Right ventricle myocardium superior (tissue), 1 donor: Measurements from ENCODE around the gene CALML3. TPM values are rescaled to one million over a fixed set of nuclear protein-coding genes. Genes with fewer than 3 reads are reported as not detected.
A peak's percentile ranks its signal among the peaks of the same experiment; 100 is the strongest.

ENCODE experiments used
- ATAC-seq: fragments of 200-7000 bp; cut with Tn5 transposase; one replicate; pipeline ENCODE4 v1.9.1; 2020; ENCODE audit warnings: mild to moderate bottlenecking; ENCODE audit not compliant: poor library complexity
- DNase-seq: peaks from one replicate; pipeline ENCODE4 v3.0.0-alpha.2; 2020
- intact Hi-C: fragments of 100-400 bp; cut with DNase I; formaldehyde crosslinking; loops from one replicate; pipeline ENCODE4 v1.11.2; 2022
- total RNA-seq: library from RNA; stranded (reverse); fragmentation: NEBNext Ultra II Directional; extraction: Animal tissue kit (Norgen Biotek cat#: 25700); gene quantifications from one replicate; pipeline ENCODE4 v1.2.1, GENCODE V29; 2021
- donor health status: DM: no; HTN: yes; CAD: no; lungs with severe emphysema.

The CALML3 gene
- total RNA-seq, 1 donor from 2014 or later: not detected

GRCh38 chr10:5532618-5533097 is 7.9 kb downstream of the CALML3 start:
- DNase-seq (no peak), ATAC-seq (no peak)
- intact Hi-C loops: no loop called here

- intact Hi-C loops: no loop called here
- ATAC-seq (no peak), DNase-seq (no peak)
Observed at GRCh38 chr10:5533098-5533731, 8.5 kb downstream of the CALML3 start.

- ATAC-seq (peak; percentile 17), DNase-seq (peak; percentile 41)
- intact Hi-C loops: no loop called here
Observed at GRCh38 chr10:5534051-5534821, 9.5 kb downstream of the CALML3 start.

DNA sequence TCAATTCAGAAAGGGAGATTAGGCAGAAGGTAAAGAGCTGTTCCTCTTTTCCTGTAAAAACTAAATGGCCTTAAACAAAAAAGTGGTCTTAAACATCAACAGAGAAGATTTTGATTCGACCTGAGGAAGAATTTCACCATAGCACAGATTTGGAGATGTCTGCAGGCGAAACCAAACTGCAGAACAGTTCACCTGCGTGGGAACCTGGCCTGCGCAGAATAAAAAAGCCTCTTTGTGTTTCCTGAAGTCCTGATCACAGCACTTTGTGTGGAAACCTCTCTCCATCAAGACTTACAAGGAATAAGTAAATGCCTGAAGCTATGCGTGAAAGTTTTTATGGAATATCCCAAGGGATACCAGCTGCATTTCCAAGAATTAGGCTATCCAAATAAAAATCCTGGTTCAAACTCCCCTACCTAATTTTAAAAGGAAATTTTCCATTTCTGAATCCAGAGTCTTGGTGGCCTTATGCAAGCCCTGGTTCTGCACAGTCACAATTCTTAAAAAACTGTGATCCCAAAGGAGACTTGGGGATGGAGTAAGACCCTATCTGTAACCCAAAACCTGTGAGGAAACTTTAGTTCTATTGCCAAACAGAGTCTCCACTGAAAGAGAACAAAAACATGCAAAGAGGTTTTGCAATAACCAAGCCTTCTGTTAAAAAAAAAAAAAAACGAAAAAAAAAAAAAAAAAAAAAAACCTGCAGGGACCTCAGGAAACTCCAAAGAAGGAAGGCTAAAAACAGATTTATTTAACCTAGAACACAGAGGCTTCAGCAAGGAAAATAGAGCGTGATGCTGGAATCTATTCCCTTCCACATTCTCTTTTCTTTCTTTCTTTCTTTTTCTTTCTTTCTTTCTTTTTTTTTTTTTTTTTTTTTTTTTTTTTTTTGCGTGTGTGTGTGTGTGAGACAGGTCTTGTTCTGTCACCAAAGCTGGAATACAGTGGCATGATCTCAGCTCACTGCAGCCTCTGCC is 10.4 kb downstream of the CALML3 start:
- intact Hi-C loops: no loop called here
- ATAC-seq (peak; percentile 87), DNase-seq (no peak)

DNA sequence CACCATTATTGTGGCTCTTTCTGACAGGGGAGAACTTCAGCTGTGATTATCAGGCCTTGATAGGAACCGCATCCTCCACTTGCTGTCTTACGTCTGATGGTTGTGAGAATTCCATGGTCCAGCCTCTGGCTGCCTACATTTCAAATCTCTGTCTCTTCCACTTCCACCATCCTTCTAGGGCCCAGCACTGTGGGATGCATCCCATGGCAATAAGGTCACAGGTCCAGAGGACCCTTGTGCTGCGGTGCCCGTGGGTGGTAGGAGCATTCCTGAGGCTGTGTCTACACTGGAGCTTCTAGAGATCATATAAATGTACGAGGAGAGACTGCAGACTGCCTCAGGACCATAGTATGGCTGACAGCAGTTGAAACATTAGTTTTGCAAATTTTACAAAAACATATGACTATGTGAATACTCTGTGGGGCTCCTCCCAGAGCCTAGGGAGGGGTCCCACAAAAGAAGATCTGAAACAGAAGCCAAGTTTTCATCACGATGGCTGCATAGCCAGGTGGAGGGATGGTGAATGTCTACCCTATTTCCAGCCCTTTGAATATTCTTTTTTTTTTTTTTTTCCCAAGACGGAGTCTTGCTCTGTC is 11.8 kb downstream of the CALML3 start:
- no peak for DNase-seq
- ATAC-seq: no peak
- intact Hi-C loops: no loop called here

DNA sequence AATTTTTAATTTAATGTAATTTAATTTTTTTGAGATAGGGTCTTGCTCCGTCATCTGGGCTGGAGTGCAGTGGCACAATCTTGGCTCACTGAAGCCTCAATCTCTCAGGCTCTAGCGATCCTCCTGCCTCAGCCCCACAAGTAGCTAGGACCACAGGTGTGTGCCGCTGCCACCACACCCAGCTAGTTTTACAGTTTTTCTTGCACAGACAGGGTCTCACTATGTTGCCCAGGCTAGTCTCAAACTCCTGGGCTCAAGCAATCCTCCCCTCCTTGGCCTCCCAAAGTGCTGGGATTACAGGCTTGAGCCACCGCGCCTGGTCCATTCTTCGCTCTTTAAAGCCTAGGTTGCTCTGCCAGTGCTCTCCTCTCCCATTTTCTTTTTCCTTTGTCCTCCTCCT is 12.9 kb downstream of the CALML3 start:
- intact Hi-C loops: no loop called here
- no peak for ATAC-seq
- no peak for DNase-seq

DNA sequence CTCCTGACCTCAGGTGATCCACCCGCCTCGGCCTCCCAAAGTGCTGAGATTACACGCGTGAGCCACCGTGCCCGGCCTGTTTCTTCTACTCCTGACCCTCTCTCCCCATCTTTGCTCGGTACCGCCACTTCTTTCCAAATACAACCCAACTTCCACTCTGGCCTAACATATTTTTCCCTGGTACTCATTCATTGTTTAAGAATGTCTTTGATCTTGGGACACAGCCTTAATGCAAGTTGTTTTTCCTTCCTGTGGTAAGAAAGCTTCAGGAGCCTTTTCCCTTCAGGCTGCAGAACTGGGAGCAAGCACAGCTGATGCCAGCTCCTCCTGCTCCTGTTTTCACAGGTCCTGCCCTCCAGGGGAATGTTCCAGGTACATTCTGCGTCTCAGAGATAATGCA is 13.7 kb downstream of the CALML3 start:
- ATAC-seq: no peak
- intact Hi-C loops: no loop called here
- DNase-seq: no peak

DNA sequence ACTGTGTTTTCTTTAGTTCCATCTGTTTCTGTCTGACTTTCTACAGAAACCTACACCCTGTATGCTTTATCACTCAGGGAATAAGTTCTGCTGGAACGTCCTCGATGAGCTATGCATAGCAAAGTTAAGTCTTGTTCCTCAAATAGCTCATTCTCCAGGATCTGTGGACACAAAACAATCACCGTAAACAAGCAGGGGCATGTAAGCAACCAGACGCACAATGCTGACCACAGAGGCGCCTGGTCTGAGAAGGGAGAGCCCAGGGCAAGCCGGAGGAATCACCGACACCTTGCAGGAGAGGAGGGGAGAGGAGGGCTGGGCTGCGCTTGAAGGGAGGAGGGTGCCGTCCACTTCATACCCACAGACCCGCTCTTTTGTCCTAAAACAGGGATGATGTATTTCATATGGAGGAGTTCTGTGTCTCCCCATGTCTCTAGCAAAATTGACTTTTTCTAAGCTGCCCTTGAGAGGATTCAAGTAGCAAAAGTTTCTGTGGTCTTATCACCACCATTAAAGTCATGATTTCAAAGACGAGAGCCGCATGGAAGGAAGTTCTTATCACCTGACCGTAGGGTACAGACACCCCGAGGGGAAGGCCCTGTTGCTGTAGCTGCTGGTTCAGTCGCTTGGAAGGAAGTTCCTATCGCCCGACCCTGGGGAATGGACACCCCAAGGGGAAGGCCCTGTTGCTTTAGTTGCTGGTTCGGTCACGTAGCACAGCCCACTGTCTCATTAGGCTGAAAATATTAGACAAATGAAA is 14.3 kb downstream of the CALML3 start:
- DNase-seq: no peak
- intact Hi-C loops: no loop called here
- no peak for ATAC-seq

DNA sequence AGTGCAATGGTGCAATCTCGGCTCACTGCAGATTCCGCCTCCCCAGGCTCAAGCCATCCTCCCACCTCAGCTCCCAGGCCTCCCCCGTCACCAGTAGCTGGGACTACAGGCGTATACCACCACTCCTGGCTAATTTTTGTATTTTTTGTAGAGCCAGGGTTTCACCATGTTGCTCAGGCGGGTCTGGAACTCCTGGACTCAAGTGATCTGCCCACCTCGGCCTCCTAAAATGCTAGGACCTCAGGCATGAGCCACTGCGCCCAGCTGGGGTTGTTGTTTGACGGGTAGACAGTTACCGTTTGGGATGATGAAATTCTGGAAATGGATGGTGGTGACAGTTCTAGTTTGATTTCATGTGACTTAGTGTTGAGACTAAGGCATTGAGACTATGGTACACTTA is 15.3 kb downstream of the CALML3 start:
- intact Hi-C loops: no loop called here
- DNase-seq: no peak

GRCh38 chr10:5540891-5541290 is 16.1 kb downstream of the CALML3 start:
- intact Hi-C loops: no loop called here
- no peak for ATAC-seq
- DNase-seq: no peak

More for the DNA sequence above, 15.3 kb downstream of the CALML3 start:
- no peak for ATAC-seq

GRCh38 chr10:5542100-5542499 is 17.3 kb downstream of the CALML3 start:
- ATAC-seq: no peak
- intact Hi-C loops: no loop called here

DNA sequence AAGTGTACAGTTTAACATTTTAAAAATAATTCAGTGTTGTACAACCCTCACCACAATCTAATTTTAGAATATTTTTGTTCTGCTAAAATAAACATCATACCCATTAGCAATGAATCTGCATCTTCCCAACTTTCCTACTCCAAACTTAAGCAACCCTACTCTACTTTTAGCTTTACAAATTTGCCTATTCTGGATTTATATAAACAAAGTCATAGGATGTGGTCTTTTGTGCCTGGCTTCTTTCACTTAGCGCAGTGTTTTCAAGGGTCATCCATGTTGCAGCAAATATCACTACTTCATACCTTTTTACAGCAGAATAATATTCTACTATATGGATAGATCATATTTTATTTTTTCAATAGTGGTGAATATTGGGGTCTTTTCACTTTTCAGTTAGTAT is 18.9 kb downstream of the CALML3 start:
- DNase-seq: no peak
- intact Hi-C loops: no loop called here
- ATAC-seq: no peak

More at GRCh38 chr10:5542100-5542499, 17.3 kb downstream of the CALML3 start:
- no peak for DNase-seq

DNA sequence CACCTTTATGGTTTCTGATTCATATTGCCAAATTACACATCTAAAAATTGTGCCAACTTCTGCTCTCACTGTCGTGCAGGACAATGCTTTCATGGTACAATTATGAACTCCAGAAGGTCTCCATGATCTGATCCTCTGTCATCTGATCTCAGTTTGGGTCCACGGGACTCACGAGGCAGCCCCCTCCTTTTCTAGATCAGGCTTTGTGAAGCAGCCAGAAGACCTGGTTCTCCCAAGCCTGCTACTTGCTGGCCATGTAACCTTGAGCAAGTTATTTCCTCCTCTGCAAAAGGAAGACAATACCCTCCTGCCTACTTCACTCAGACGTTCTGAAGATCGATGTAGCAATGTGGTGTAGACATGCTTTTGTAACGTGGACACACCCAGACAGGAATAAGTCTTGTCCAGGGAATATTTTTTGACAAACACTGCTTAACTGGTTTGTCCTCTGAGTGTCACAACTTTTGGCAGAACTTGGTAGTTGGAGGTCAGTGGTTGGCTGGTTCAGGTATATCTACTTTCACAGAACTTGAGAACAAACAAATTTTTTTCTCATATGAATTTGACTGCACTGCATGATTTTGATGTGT is 19.6 kb downstream of the CALML3 start:
- DNase-seq: no peak
- intact Hi-C loops: no loop called here
- ATAC-seq: no peak

DNA sequence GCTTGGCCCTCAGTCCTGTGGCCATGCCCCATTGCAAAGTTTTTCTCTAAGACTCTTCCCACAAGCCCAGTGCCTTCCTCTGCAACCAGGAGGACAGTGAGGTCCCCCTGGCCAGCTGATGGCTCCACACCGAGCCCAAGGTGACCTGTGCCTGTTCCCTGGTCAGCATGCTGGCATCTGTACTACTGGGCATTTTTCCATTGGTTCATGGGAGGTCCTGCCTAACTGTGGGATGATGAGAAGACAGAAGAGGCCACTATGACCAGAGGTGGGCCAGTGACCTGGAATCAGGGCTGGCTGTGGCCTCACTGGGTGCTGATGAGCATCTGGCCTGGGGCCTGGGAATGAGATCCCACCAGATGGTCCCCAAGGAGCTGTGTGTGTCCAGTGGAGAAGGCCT is 20.2 kb downstream of the CALML3 start:
- ATAC-seq (no peak), DNase-seq (peak; percentile 30)
- intact Hi-C loops: no loop called here

DNA sequence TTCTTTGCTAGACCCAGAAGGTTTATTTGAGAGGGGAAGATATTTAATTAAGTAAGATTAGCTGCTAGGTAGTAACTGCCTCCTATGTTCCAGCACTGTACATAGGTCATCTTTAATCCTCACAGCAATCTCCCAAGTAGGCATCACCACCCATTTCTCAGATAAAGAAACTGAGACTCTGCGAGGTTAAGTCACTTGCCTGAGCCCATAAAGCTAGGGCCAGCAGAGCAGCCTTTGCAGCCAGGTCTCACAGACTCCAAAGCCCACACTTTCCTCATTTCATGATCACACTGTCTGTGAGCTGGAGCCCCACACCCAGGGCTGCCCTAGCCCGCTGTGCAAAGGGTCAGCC is 20.6 kb downstream of the CALML3 start:
- ATAC-seq: no peak

GRCh38 chr10:5545778-5546710 is 21.3 kb downstream of the CALML3 start:
- intact Hi-C loops: no loop called here
- peak; percentile 74 for DNase-seq
- ATAC-seq: peak; percentile 78

More for the DNA sequence above, 20.6 kb downstream of the CALML3 start:
- no peak for DNase-seq
- intact Hi-C loops: no loop called here
